ENCODE data around the gene DNM3.
"Not testable (repeated sequence)": the region's sequence is repeated elsewhere in the genome, so short reads cannot be mapped to it uniquely, and the experiment has no call there.

DNM3 gene

GRCh38 chr1:172287208-172287607, 445.9 kb downstream of the DNM3 start:
- Mint-ChIP-seq H3K4me3 (no peak overlapping the region), H3K27me3 (no peaks in the 10 kb centered on the region), H3K4me1 (ENCODE audit: low read depth) (no peaks in the 10 kb centered on the region), H3K36me3 (ENCODE audit: low read depth) (no peaks in the 10 kb centered on the region), H3K9me3 (no peaks in the 10 kb centered on the region), H3K27ac (no peak overlapping the region)

DNA sequence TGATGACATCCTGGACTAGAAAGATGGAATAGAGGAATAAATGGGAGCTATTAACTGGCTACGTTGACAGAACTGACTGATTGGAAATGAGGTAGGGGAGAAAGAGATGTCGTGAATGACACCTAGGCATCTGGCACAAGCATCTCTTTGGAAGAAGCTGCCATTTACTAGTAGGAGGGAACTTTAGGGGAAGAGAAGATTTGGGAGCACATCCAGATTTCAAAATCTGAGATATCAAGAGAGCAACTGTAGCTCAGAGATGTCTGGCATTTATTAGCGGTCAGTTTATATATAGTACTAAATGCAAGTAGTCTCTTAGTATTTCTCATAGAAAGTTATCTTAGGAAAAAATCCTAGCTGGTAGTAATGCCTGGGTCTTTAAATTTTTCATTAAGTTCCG, 447.3 kb downstream of the DNM3 start:
- Mint-ChIP-seq H3K36me3 (ENCODE audit: low read depth) (no peaks in the 10 kb centered on the region), H3K4me3 (no peak overlapping the region), H3K27ac (no peak overlapping the region), H3K27me3 (no peaks in the 10 kb centered on the region), H3K9me3 (no peaks in the 10 kb centered on the region), H3K4me1 (ENCODE audit: low read depth) (no peaks in the 10 kb centered on the region)

DNA sequence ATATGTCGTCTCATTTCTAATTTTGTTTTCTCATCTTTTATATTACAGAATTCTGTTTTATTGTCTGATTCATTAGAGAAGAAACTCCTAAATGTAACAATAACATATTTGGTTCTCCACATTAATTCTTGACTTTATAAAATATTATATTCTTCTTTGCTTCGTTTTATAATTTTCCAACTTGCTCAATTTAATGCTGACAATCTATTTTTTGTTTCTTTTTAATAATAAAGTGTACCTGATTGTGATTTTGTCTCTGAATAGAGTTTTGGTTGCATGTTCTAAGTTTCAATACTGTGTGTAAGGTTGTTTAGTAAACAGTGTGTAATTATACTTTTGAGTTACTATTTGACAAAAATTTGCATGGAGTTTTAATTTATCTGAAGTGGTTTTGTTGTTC, 448.1 kb downstream of the DNM3 start:
- Mint-ChIP-seq H3K4me3 (no peak overlapping the region), H3K27ac (no peak overlapping the region), H3K27me3 (no peaks in the 10 kb centered on the region), H3K36me3 (ENCODE audit: low read depth) (no peaks in the 10 kb centered on the region), H3K4me1 (ENCODE audit: low read depth) (no peaks in the 10 kb centered on the region), H3K9me3 (no peaks in the 10 kb centered on the region)

DNA sequence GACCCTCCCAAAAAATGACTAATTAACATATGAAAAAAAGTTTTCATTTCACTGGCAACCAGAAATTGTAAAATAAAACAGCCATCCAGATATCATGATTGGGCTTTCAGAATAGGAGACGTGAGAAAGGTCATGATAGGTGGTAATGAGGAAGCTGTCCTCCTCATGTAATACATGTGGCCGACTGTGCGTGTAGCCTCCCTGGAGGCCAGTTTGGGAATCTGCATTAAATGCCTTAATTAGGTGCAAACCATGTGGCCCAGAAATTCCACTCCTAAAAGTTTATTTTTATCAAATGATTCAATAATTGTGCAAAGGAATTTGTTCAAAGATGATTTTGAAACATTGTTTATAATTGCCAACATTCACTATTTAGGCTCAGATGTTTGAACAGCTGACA, 451.5 kb downstream of the DNM3 start:
- Mint-ChIP-seq H3K4me3 (no peak overlapping the region), H3K27ac (no peak overlapping the region), H3K9me3 (no peaks in the 10 kb centered on the region), H3K36me3 (ENCODE audit: low read depth) (no peaks in the 10 kb centered on the region), H3K4me1 (ENCODE audit: low read depth) (no peaks in the 10 kb centered on the region), H3K27me3 (no peaks in the 10 kb centered on the region)

DNA sequence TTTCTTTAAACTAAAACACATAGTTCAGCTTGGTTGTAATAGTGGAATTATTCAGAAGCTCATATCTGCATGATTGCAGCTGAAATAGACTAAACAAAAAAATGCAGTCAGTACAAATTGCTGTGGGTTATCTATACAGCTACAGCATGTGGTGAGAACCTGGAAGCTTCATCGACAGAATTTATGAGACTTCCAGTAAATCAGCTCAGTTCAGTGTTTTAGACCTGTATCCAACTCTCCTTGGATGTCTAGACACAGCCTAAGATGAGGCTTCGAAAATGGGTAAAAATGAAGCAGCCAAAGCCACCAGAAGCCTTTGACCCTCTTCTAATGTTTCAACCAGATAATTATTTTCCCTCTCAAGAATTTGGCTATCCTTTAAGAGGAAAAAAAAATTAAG, 452.1 kb downstream of the DNM3 start:
- Mint-ChIP-seq H3K27me3 (no peaks in the 10 kb centered on the region), H3K4me1 (ENCODE audit: low read depth) (no peaks in the 10 kb centered on the region), H3K36me3 (ENCODE audit: low read depth) (no peaks in the 10 kb centered on the region), H3K9me3 (no peaks in the 10 kb centered on the region), H3K4me3 (no peak overlapping the region), H3K27ac (no peak overlapping the region)

- H3K4me1 Mint-ChIP-seq (ENCODE audit: low read depth): peaks cover 2% of the 10 kb centered on the region
- no peaks in the 10 kb centered on the region for H3K27me3 Mint-ChIP-seq
- H3K4me3 Mint-ChIP-seq: no peak overlapping the region
- H3K9me3 Mint-ChIP-seq: peaks cover 3% of the 10 kb centered on the region
- no peak overlapping the region for H3K27ac Mint-ChIP-seq
- no peaks in the 10 kb centered on the region for H3K36me3 Mint-ChIP-seq (ENCODE audit: low read depth)
These were observed 456.8 kb downstream of the DNM3 start for GRCh38 chr1:172298141-172298540.

GRCh38 chr1:172298911-172299310, 457.6 kb downstream of the DNM3 start:
- no peaks in the 10 kb centered on the region for H3K27me3 Mint-ChIP-seq
- peaks cover 7% of the 10 kb centered on the region for H3K9me3 Mint-ChIP-seq
- H3K4me1 Mint-ChIP-seq (ENCODE audit: low read depth): peaks cover 6% of the 10 kb centered on the region
- no peak overlapping the region for H3K4me3 Mint-ChIP-seq
- no peaks in the 10 kb centered on the region for H3K36me3 Mint-ChIP-seq (ENCODE audit: low read depth)
- no peak overlapping the region for H3K27ac Mint-ChIP-seq

DNA sequence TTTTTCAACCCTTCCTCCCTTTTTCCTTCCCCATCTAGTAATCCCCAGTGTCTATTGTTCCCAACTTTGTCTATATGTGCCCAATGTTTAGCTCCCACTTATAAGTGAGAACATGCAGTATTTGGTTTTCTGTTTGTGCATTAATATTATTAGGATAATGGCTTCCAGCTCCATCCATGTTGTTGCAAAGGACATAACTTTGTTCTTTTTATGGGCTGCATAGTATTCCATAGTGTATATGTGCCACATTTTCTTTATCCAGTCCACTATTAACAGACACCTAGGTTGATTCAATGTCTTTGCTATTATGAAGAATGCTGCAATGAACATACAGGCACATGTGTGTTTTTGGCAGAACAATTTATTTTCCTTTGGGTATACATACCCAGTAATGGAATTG, 458.2 kb downstream of the DNM3 start:
- no peaks in the 10 kb centered on the region for H3K27me3 Mint-ChIP-seq
- peaks cover 7% of the 10 kb centered on the region for H3K9me3 Mint-ChIP-seq
- no peak overlapping the region for H3K27ac Mint-ChIP-seq
- no peaks in the 10 kb centered on the region for H3K36me3 Mint-ChIP-seq (ENCODE audit: low read depth)
- H3K4me1 Mint-ChIP-seq (ENCODE audit: low read depth): peaks cover 6% of the 10 kb centered on the region
- H3K4me3 Mint-ChIP-seq: no peak overlapping the region

GRCh38 chr1:172307508-172307907, 466.2 kb downstream of the DNM3 start:
- not testable (repeated sequence) for H3K4me3 Mint-ChIP-seq; H3K9me3 Mint-ChIP-seq; H3K27me3 Mint-ChIP-seq; H3K4me1 Mint-ChIP-seq (ENCODE audit: low read depth); H3K27ac Mint-ChIP-seq; H3K36me3 Mint-ChIP-seq (ENCODE audit: low read depth)

GRCh38 chr1:172308142-172308541, 466.8 kb downstream of the DNM3 start:
- Mint-ChIP-seq H3K27me3 (no peaks in the 10 kb centered on the region), H3K4me3 (no peak overlapping the region), H3K27ac (no peak overlapping the region), H3K36me3 (ENCODE audit: low read depth) (no peaks in the 10 kb centered on the region), H3K4me1 (ENCODE audit: low read depth) (peaks cover 4% of the 10 kb centered on the region), H3K9me3 (peaks cover 4% of the 10 kb centered on the region)

GRCh38 chr1:172308577-172308976, 467.3 kb downstream of the DNM3 start:
- H3K27me3 Mint-ChIP-seq: no peaks in the 10 kb centered on the region
- H3K4me1 Mint-ChIP-seq (ENCODE audit: low read depth): no peaks in the 10 kb centered on the region
- H3K27ac Mint-ChIP-seq: no peak overlapping the region
- H3K9me3 Mint-ChIP-seq: no peaks in the 10 kb centered on the region
- no peaks in the 10 kb centered on the region for H3K36me3 Mint-ChIP-seq (ENCODE audit: low read depth)
- H3K4me3 Mint-ChIP-seq: no peak overlapping the region

DNA sequence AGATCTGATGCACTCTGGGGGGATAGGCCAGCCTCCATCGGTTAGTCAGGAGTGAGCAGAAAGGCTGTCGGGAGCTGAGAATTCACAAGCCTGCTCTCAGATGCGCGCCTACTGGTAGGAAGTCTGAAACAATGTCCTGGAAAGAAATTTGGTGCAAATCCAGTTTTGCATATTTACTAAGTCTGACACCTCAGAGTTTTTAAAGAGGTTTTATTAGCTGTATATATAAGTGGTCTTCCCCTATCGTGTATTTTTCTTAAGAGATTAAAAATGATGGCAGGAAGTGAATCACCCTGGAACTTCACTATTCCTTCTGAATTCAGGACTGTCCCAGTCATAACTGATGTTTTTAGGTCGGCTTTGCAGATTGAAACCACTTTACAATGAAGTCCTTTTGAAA, 479.4 kb downstream of the DNM3 start:
- H3K36me3 Mint-ChIP-seq (ENCODE audit: low read depth): no peaks in the 10 kb centered on the region
- no peak overlapping the region for H3K27ac Mint-ChIP-seq

GRCh38 chr1:172321451-172321850, 480.2 kb downstream of the DNM3 start:
- H3K4me1 Mint-ChIP-seq (ENCODE audit: low read depth): no peaks in the 10 kb centered on the region
- H3K36me3 Mint-ChIP-seq (ENCODE audit: low read depth): no peaks in the 10 kb centered on the region
- H3K27me3 Mint-ChIP-seq: no peaks in the 10 kb centered on the region
- H3K4me3 Mint-ChIP-seq: no peak overlapping the region
- H3K9me3 Mint-ChIP-seq: no peaks in the 10 kb centered on the region
- H3K27ac Mint-ChIP-seq: no peak overlapping the region

More for the DNA sequence above, 479.4 kb downstream of the DNM3 start:
- H3K4me3 Mint-ChIP-seq: no peak overlapping the region
- H3K27me3 Mint-ChIP-seq: no peaks in the 10 kb centered on the region
- H3K9me3 Mint-ChIP-seq: peaks cover under 1% of the 10 kb centered on the region
- H3K4me1 Mint-ChIP-seq (ENCODE audit: low read depth): no peaks in the 10 kb centered on the region

DNA sequence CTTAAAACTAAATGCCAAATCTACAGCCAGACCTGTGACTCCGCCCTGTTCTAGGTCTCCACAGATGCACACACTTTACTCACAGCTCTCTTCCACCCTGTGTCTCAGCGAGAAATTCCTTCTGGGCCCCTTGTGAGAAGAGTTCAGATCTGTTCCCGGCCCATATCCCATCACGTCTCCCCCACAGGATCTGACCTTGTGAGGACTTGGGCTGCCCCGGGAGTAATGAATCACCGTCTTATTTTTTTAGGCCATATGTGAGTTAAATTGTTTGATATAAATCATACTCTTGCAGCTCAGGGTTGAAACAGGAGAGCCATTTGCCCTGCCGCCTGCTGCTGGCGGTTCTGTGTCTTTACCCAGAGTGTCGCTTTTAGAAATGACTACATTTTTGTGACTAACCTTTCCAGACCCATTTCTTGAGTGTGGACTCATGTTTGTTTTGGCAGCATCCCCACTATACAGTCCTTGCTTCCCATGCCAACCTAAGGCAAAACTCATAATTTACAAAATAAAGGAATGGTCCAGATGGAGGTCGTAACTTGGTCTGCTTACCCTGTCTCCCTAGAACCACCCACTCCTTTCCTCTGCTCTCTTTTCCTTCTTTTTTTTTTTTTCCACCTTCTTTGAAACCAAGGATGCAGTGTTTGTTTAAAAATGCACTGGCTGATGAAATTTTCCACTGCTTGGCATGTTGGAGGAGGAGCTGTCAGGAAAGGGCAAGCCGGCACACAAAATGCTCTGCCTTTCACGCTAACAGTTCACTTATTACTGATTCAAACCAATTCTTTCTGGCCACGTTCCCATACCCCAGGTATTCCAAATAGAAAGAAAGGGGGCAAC, 481.1 kb downstream of the DNM3 start:
- Mint-ChIP-seq H3K9me3 (no peaks in the 10 kb centered on the region), H3K4me3 (no peak overlapping the region), H3K36me3 (ENCODE audit: low read depth) (no peaks in the 10 kb centered on the region), H3K27me3 (no peaks in the 10 kb centered on the region), H3K27ac (no peak overlapping the region), H3K4me1 (ENCODE audit: low read depth) (no peaks in the 10 kb centered on the region)

DNA sequence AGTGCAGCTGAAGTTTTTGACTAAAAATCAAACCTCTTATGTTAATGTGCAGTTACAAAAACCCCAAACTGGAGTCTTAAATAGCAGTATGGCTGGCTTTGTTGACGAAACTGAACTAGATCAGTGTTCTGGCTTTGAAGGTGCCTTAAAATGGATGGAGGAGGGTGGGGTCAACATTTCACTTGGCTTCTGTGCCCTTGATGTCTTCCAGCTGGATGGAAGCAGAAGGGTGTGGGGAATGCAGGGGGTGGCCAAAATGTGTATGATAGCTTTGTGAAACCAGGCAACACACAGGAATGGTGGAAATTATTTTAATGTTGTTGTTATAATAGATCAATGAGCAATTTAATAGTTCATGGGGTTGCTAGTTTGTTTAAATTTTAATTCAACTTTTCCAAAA, 482.4 kb downstream of the DNM3 start:
- no peaks in the 10 kb centered on the region for H3K36me3 Mint-ChIP-seq (ENCODE audit: low read depth)
- H3K27me3 Mint-ChIP-seq: no peaks in the 10 kb centered on the region
- H3K27ac Mint-ChIP-seq: no peak overlapping the region
- H3K9me3 Mint-ChIP-seq: peaks cover 4% of the 10 kb centered on the region
- no peaks in the 10 kb centered on the region for H3K4me1 Mint-ChIP-seq (ENCODE audit: low read depth)
- H3K4me3 Mint-ChIP-seq: no peak overlapping the region

DNA sequence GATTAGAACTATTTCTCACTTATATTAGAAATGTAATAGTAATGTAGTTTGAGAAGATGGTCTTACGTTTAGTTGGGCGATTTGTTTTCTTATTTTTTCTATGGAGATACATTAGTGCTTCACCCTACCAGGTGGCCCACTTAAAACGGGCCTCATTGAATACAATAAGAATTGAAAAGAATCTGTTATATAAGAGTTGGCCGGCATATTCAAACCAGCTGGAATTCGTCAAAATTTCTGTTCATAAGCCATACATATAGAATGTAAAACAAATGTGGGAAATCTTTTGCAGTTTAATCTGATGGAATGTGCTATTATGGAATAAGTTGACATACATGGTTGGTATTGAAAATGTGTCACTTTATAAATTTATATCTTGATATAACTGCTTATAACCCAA, 482.8 kb downstream of the DNM3 start:
- no peaks in the 10 kb centered on the region for H3K27me3 Mint-ChIP-seq
- H3K27ac Mint-ChIP-seq: no peak overlapping the region
- no peaks in the 10 kb centered on the region for H3K4me1 Mint-ChIP-seq (ENCODE audit: low read depth)
- no peaks in the 10 kb centered on the region for H3K36me3 Mint-ChIP-seq (ENCODE audit: low read depth)
- H3K9me3 Mint-ChIP-seq: peaks cover 4% of the 10 kb centered on the region
- no peak overlapping the region for H3K4me3 Mint-ChIP-seq
